Osteoblast (primary cell): ENCODE data around the gene CPT1B. TPM values are rescaled to one million over a fixed set of nuclear protein-coding genes. Genes with fewer than 3 reads are reported as not detected.
"Not testable (repeated sequence)": the region's sequence is repeated elsewhere in the genome, so short reads cannot be mapped to it uniquely, and the experiment has no call there.

Experiments used
- DNase-seq: peaks from one replicate; pipeline ENCODE4 v3.0.0; 2011; ENCODE audit warnings: low spot score, mixed read lengths; ENCODE audit not compliant: insufficient read length; ENCODE audit errors: missing footprints
- H2AFZ ChIP-seq: 2 replicates; pipeline ENCODE4 v1.6.0; 2011; ENCODE audit warnings: mild to moderate bottlenecking, low read length
- H3K27ac ChIP-seq: 2 replicates; pipeline ENCODE4 v1.5.1; 2011; ENCODE audit warnings: mild to moderate bottlenecking, low read depth, low read length, moderate library complexity
- H3K27me3 ChIP-seq: 2 replicates; pipeline ENCODE4 v1.6.0; 2012; ENCODE audit warnings: mild to moderate bottlenecking, control low read depth, inconsistent platforms, low read length, moderate library complexity; ENCODE audit not compliant: insufficient read depth
- H3K36me3 ChIP-seq: 2 replicates; pipeline ENCODE4 v1.5.1; 2011; ENCODE audit warnings: mild to moderate bottlenecking, low read length, control low read depth, moderate library complexity; ENCODE audit not compliant: insufficient read depth
- H3K4me1 ChIP-seq: 2 replicates; pipeline ENCODE4 v1.5.1; 2011; ENCODE audit warnings: mild to moderate bottlenecking, low read length, control low read depth, moderate library complexity; ENCODE audit not compliant: insufficient read depth
- H3K4me2 ChIP-seq: 2 replicates; pipeline ENCODE4 v1.6.0; 2011; ENCODE audit warnings: mild to moderate bottlenecking, low read length; ENCODE audit not compliant: insufficient read depth
- H3K4me3 ChIP-seq: fragments of 200-600 bp; sonication (generic); 3 replicates; pipeline ENCODE4 v1.5.1; 2012; ENCODE audit warnings: mild to moderate bottlenecking, low read length, inconsistent platforms; ENCODE audit not compliant: insufficient read depth
- H3K79me2 ChIP-seq: 2 replicates; pipeline ENCODE4 v1.6.0; 2012; ENCODE audit warnings: mild to moderate bottlenecking, low read length, control low read depth, inconsistent platforms; ENCODE audit not compliant: insufficient read depth
- H3K9me3 ChIP-seq: 2 replicates; pipeline ENCODE4 v1.5.1; 2011; ENCODE audit warnings: low read depth, low read length, control low read depth
- H4K20me1 ChIP-seq: 2 replicates; pipeline ENCODE4 v1.6.0; 2012; ENCODE audit warnings: mild to moderate bottlenecking, low read length, control low read depth; ENCODE audit not compliant: insufficient read depth
- CTCF ChIP-seq: IDR thresholded peaks from 2 replicates; pipeline ENCODE4 v1.5.1; 2011; ENCODE audit warnings: mild to moderate bottlenecking, low read depth, low read length, moderate library complexity; ENCODE audit errors: extremely low read depth
- total RNA-seq: library from RNA; depleted of rRNA; stranded (reverse); fragments of >200 nt; gene quantifications from 2 replicates; pipeline ENCODE4 v1.2.3, GENCODE V29; 2012

Gene CPT1B
- total RNA-seq, 1 donor, result 1.8 TPM

- peaks cover 13% of the 10 kb centered on the region for H3K4me1 ChIP-seq
- TF ChIP-seq CTCF, result no peak
- H3K9me3 ChIP-seq, result no peaks in the 10 kb centered on the region
- no peak overlapping the region for H2AFZ ChIP-seq
- DNase-seq, result peak; percentile 65
- no peak overlapping the region for H3K27ac ChIP-seq
- H3K4me2 ChIP-seq, result no peak overlapping the region
- H3K27me3 ChIP-seq, result no peaks in the 10 kb centered on the region
- H3K36me3 ChIP-seq, result peaks cover 29% of the 10 kb centered on the region
- peaks cover 33% of the 10 kb centered on the region for H3K79me2 ChIP-seq
- peaks cover 23% of the 10 kb centered on the region for H4K20me1 ChIP-seq
- H3K4me3 ChIP-seq, result no peak overlapping the region
These were observed 55.9 kb downstream of the CPT1B start for GRCh38 chr22:50522208-50522805.

- Histone ChIP-seq H4K20me1 (peaks cover 23% of the 10 kb centered on the region), H3K4me3 (no peak overlapping the region), H3K27me3 (no peaks in the 10 kb centered on the region), H3K36me3 (peaks cover 29% of the 10 kb centered on the region), H3K9me3 (no peaks in the 10 kb centered on the region), H3K79me2 (peaks cover 39% of the 10 kb centered on the region), H3K4me2 (no peak overlapping the region), H3K4me1 (peaks cover 9% of the 10 kb centered on the region), H3K27ac (no peak overlapping the region), H2AFZ (no peak overlapping the region)
- no peak for TF ChIP-seq CTCF
- peak; percentile 10 for DNase-seq
These were observed 56.5 kb downstream of the CPT1B start for GRCh38 chr22:50521710-50522109.

GRCh38 chr22:50520826-50521453, 57.3 kb downstream of the CPT1B start:
- Histone ChIP-seq H3K4me2 (no peak overlapping the region), H3K79me2 (peaks cover 47% of the 10 kb centered on the region), H3K4me3 (no peak overlapping the region), H2AFZ (no peak overlapping the region), H3K9me3 (no peaks in the 10 kb centered on the region), H3K27me3 (no peaks in the 10 kb centered on the region), H4K20me1 (peaks cover 23% of the 10 kb centered on the region), H3K36me3 (peaks cover 32% of the 10 kb centered on the region), H3K27ac (no peak overlapping the region), H3K4me1 (peaks cover 6% of the 10 kb centered on the region)
- no peak for TF ChIP-seq CTCF
- peak; percentile 67 for DNase-seq

- H3K4me3 ChIP-seq, H3K4me2 ChIP-seq, H3K9me3 ChIP-seq, H3K27ac ChIP-seq, DNase-seq, H3K27me3 ChIP-seq, H3K4me1 ChIP-seq, H2AFZ ChIP-seq: not testable (repeated sequence)
- Histone ChIP-seq H3K36me3 (peaks cover 32% of the 10 kb centered on the region), H3K79me2 (peaks cover 50% of the 10 kb centered on the region), H4K20me1 (peaks cover 23% of the 10 kb centered on the region)
These were observed 58.0 kb downstream of the CPT1B start for GRCh38 chr22:50520184-50520583.
